IMR-90 (cell line): ENCODE results near the gene TBCD. TPM values are rescaled to one million over a fixed set of nuclear protein-coding genes. Genes with fewer than 3 reads are reported as not detected.

Source experiments
- ATAC-seq: fragments of 200-7000 bp; cut with Tn5 transposase; 2 replicates; pipeline ENCODE4 v1.9.1; 2020; ENCODE audit warnings: low read depth, mild to moderate bottlenecking, moderate library complexity
- BruUV-seq: library from RNA; stranded (reverse); fragments of 400-500 nt; replicated peaks from 2 replicates; lab custom pipeline; 2021; lab: Mats Ljungman, UMichigan
- CTCF ChIA-PET: fragments of 300-600 bp; formaldehyde crosslinking; extraction: SDS; loops from one replicate; lab custom pipeline; 2021; ENCODE audit warnings: antibody characterized with exemption; lab: Yijun Ruan, JAX
- POLR2A ChIA-PET: fragments of 300-600 bp; sonication (Branson Sonifier 250); formaldehyde crosslinking; loops from one replicate; lab custom pipeline; 2022; ENCODE audit warnings: antibody characterized with exemption; ENCODE audit not compliant: unreplicated experiment; lab: Charles Lee
- DNase-seq: peaks from one replicate; pipeline ENCODE4 v3.0.0; 2013
- H2AFZ ChIP-seq: replicated peaks from 2 replicates; pipeline ENCODE3; 2013; ENCODE audit warnings: low read length, mild to moderate bottlenecking; ENCODE audit not compliant: poor library complexity
- H2AK5ac ChIP-seq: 2 replicates; pipeline ENCODE4 v1.6.1; 2013; ENCODE audit warnings: low read depth, low read length, inconsistent platforms
- H2AK9ac ChIP-seq: replicated peaks from 2 replicates; pipeline ENCODE3; 2013; ENCODE audit warnings: mild to moderate bottlenecking, low read depth, low read length, moderate library complexity; ENCODE audit not compliant: poor library complexity
- H2BK120ac ChIP-seq: 2 replicates; pipeline ENCODE4 v1.6.1; 2013; ENCODE audit warnings: low read depth, low read length, inconsistent platforms
- H2BK15ac ChIP-seq: 3 replicates; pipeline ENCODE4 v1.6.1; 2013; ENCODE audit warnings: low read depth, low read length, inconsistent platforms
- H2BK20ac ChIP-seq: 2 replicates; pipeline ENCODE4 v1.6.1; 2013; ENCODE audit warnings: low read depth, mild to moderate bottlenecking, inconsistent platforms, low read length, moderate library complexity
- H2BK5ac ChIP-seq: 2 replicates; pipeline ENCODE4 v1.6.1; 2013; ENCODE audit warnings: mild to moderate bottlenecking, low read depth, low read length, inconsistent platforms; ENCODE audit not compliant: poor library complexity, severe bottlenecking
- H3K14ac ChIP-seq: replicated peaks from 2 replicates; pipeline ENCODE4 v1.6.1; 2013; ENCODE audit warnings: low read depth, low read length, inconsistent platforms
- H3K18ac ChIP-seq: 2 replicates; pipeline ENCODE4 v1.6.1; 2013; ENCODE audit warnings: low read depth, low read length, control low read depth
- H3K23ac ChIP-seq: 2 replicates; pipeline ENCODE4 v1.6.1; 2013; ENCODE audit warnings: low read depth, low read length, inconsistent platforms
- H3K27ac ChIP-seq: 2 replicates; pipeline ENCODE4 v1.5.1; 2013; ENCODE audit warnings: mild to moderate bottlenecking, control low read depth, low read length; ENCODE audit not compliant: insufficient read depth
- H3K27me3 ChIP-seq: 2 replicates; pipeline ENCODE4 v1.6.1; 2013; ENCODE audit warnings: low read length; ENCODE audit not compliant: control insufficient read depth, insufficient read depth
- H3K36me3 ChIP-seq: 2 replicates; pipeline ENCODE4 v1.6.1; 2013; ENCODE audit warnings: low read length, mixed read lengths; ENCODE audit not compliant: control insufficient read depth, insufficient read depth
- H3K4ac ChIP-seq: 2 replicates; pipeline ENCODE4 v1.6.1; 2013; ENCODE audit warnings: low read depth, low read length, inconsistent platforms
- H3K4me1 ChIP-seq: 2 replicates; pipeline ENCODE4 v1.6.1; 2013; ENCODE audit warnings: low read length, mixed read lengths; ENCODE audit not compliant: control insufficient read depth, insufficient read depth
- H3K4me2 ChIP-seq: 2 replicates; pipeline ENCODE4 v1.6.1; 2013; ENCODE audit warnings: low read depth, mild to moderate bottlenecking, control low read depth, low read length, moderate library complexity
- H3K4me3 ChIP-seq: 2 replicates; pipeline ENCODE4 v1.5.1; 2013; ENCODE audit warnings: low read depth, mild to moderate bottlenecking, control low read depth, low read length, moderate library complexity; ENCODE audit not compliant: insufficient read depth
- H3K56ac ChIP-seq: 2 replicates; pipeline ENCODE4 v1.6.1; 2013; ENCODE audit warnings: low read length, inconsistent platforms; ENCODE audit not compliant: insufficient read depth; ENCODE audit errors: extremely low read depth
- H3K79me1 ChIP-seq, 2 experiments: 2 replicates each; pipeline ENCODE4 v1.6.1; 2013; ENCODE audit warnings: low read length in 2 of 2, inconsistent platforms in 1 of 2, low read depth in 1 of 2
- H3K9ac ChIP-seq: 2 replicates; pipeline ENCODE4 v1.6.1; 2013; ENCODE audit warnings: low read depth, low read length, control low read depth
- H3K9me1 ChIP-seq: 2 replicates; pipeline ENCODE4 v1.6.1; 2013; ENCODE audit warnings: low read length, inconsistent platforms; ENCODE audit not compliant: insufficient read depth
- H3K9me3 ChIP-seq: 2 replicates; pipeline ENCODE4 v1.6.1; 2013; ENCODE audit warnings: low read length; ENCODE audit not compliant: control insufficient read depth, insufficient read depth
- H4K20me1 ChIP-seq: 2 replicates; pipeline ENCODE4 v1.6.1; 2013; ENCODE audit warnings: low read length, inconsistent platforms; ENCODE audit not compliant: insufficient read depth
- H4K5ac ChIP-seq: 2 replicates; pipeline ENCODE4 v1.6.1; 2013; ENCODE audit warnings: mild to moderate bottlenecking, low read depth, low read length, control low read depth
- H4K8ac ChIP-seq, 2 experiments: 2 replicates each; pipeline ENCODE4 v1.6.1; 2013; ENCODE audit warnings: low read depth in 2 of 2, low read length in 2 of 2, control low read depth in 1 of 2, inconsistent platforms in 1 of 2
- H4K91ac ChIP-seq: 2 replicates; pipeline ENCODE4 v1.6.1; 2013; ENCODE audit warnings: low read depth, low read length, inconsistent platforms; ENCODE audit not compliant: insufficient read depth
- BHLHE40 ChIP-seq: fragments of 150-350 bp; IDR thresholded peaks from 2 replicates; pipeline ENCODE4 v1.6.1; 2016; ENCODE audit warnings: mild to moderate bottlenecking, low read depth, low read length
- CEBPB ChIP-seq: IDR thresholded peaks from 2 replicates; pipeline ENCODE4 v1.6.1; 2012; ENCODE audit warnings: low read depth, low read length, improper control_type of control experiment
- CHD1 ChIP-seq: IDR thresholded peaks from 2 replicates; pipeline ENCODE4 v1.6.1; 2012; ENCODE audit warnings: low read depth, low read length, improper control_type of control experiment
- CTCF ChIP-seq: conservative IDR thresholded peaks from 2 replicates; pipeline ENCODE4 v1.5.1; 2012; ENCODE audit warnings: mild to moderate bottlenecking, low read depth, low read length, improper control_type of control experiment
- ELK1 ChIP-seq: fragments of 150-350 bp; IDR thresholded peaks from 2 replicates; pipeline ENCODE4 v1.6.1; 2016; ENCODE audit warnings: low read depth, mild to moderate bottlenecking, low read length, moderate library complexity, borderline replicate concordance
- FOS ChIP-seq: fragments of 150-350 bp; IDR thresholded peaks from 2 replicates; pipeline ENCODE4 v1.6.1; 2016; ENCODE audit warnings: low read depth, low read length
- MAFK ChIP-seq: IDR thresholded peaks from 2 replicates; pipeline ENCODE4 v1.6.1; 2012; ENCODE audit warnings: low read depth, low read length, improper control_type of control experiment
- MAZ ChIP-seq: IDR thresholded peaks from 2 replicates; pipeline ENCODE4 v1.6.1; 2012; ENCODE audit warnings: low read depth, mild to moderate bottlenecking, low read length, improper control_type of control experiment, moderate library complexity, borderline replicate concordance
- MXI1 ChIP-seq: IDR thresholded peaks from 2 replicates; pipeline ENCODE4 v1.6.1; 2012; ENCODE audit warnings: low read depth, mild to moderate bottlenecking, low read length, moderate library complexity, borderline replicate concordance
- NFE2L2 ChIP-seq: fragments of 150-350 bp; IDR thresholded peaks from 2 replicates; pipeline ENCODE4 v1.6.1; 2016; ENCODE audit warnings: low read depth, mild to moderate bottlenecking, low read length
- POLR2A ChIP-seq: IDR thresholded peaks from 2 replicates; pipeline ENCODE4 v1.6.1; 2012; ENCODE audit warnings: mild to moderate bottlenecking, low read depth, low read length
- RAD21 ChIP-seq: IDR thresholded peaks from 2 replicates; pipeline ENCODE4 v1.6.1; 2012; ENCODE audit warnings: low read length, improper control_type of control experiment
- RCOR1 ChIP-seq: IDR thresholded peaks from 2 replicates; pipeline ENCODE4 v1.6.1; 2012; ENCODE audit warnings: mild to moderate bottlenecking, low read length, improper control_type of control experiment; ENCODE audit not compliant: insufficient replicate concordance
- RFX5 ChIP-seq: IDR thresholded peaks from 2 replicates; pipeline ENCODE4 v1.8.0; 2012; ENCODE audit warnings: low read depth, mild to moderate bottlenecking, low read length, moderate library complexity
- SMC3 ChIP-seq: fragments of 150-350 bp; IDR thresholded peaks from 2 replicates; pipeline ENCODE4 v1.6.1; 2016; ENCODE audit warnings: low read depth, mild to moderate bottlenecking, antibody characterized with exemption, low read length, moderate library complexity
- WGBS, 2 experiments: methylation state at CpG; one replicate each; pipeline versions ENCODE4 v1.1.5 to v1.1.7; 2013; ENCODE audit warnings: missing lambda C conversion rate in 2 of 2; ENCODE audit not compliant: insufficient read length in 1 of 2; ENCODE audit errors: extremely low coverage in 2 of 2; 5-methylcytosine and 5-hydroxymethylcytosine counted together
- dilution Hi-C: fragments of 300-500 bp; cut with HindIII; formaldehyde crosslinking; loops from one replicate; pipeline ENCODE4 v1.14.3; 2018; ENCODE audit warnings: low sequenced_read_pairs; ENCODE audit not compliant: unreplicated experiment
- in situ Hi-C: fragments of 300-500 bp; cut with MboI; formaldehyde crosslinking; loops from 3 replicates; pipeline ENCODE4 v1.14.3; 2019; ENCODE audit warnings: low sequenced_read_pairs, inconsistent platforms, mixed read lengths
- intact Hi-C: fragments of 100-400 bp; cut with micrococcal nuclease; formaldehyde crosslinking; loops from 2 replicates; pipeline ENCODE4 v1.10.0; 2022
- polyA plus RNA-seq, 3 experiments: library from polyadenylated mRNA; depleted of rRNA; stranded (reverse); fragments of >200 nt; gene quantifications; 2 replicates each; pipeline ENCODE4 v1.2.3, GENCODE V29; 2012; ENCODE audit warnings: low replicate concordance in 1 of 3
- total RNA-seq: library from RNA; depleted of rRNA; stranded (reverse); fragments of >200 nt; gene quantifications from 2 replicates; pipeline ENCODE4 v1.2.3, GENCODE V29; 2012
- TF ChIP-seq, protein P1 (sequence below): fragments of 150-350 bp; IDR thresholded peaks from 2 replicates; pipeline ENCODE4 v1.6.1; 2017; ENCODE audit warnings: mild to moderate bottlenecking, antibody characterized with exemption, low read length, low read depth

TBCD gene
- total and polyA plus RNA-seq, 2 of the 4 experiments (the other 2 are of a cell fraction) = 21.9 to 54.5 TPM

DNA sequence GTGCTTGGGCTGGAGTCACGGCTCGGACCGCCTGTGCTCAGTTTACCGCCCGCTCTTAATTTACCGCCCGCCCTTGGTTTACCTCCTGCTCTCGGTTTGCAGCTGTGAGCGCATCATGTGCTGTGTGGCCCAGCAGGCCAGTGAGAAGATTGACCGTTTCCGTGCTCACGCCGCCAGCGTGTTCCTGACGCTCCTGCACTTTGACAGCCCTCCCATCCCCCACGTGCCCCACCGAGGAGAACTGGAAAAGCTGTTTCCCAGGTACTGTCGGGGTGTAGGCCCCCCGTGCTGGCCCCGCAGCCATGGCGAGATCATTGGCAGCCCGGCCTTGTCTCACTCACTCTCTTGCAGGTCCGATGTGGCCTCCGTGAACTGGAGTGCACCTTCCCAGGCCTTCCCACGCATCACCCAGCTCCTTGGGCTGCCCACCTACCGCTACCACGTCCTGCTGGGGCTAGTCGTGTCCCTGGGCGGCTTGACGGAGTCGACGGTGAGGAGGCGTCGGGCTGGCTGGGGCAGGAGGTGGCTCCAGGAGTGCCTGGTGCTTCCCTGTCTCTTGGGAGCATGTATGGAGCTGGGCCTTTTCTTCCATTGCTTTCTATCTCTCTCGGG, 177.3 kb downstream of the TBCD start:
- WGBS, 2 experiments = 97% methylated on average over 31 of the region's 35 CpGs; no CpG with 5 or more reads in 1 of the 2 experiments
- Histone ChIP-seq H3K79me1 (peaks cover 0 to 8% of the 10 kb centered on the region in 2 experiments; a peak in 1 of 4 replicates), H3K23ac (no peak overlapping the region), H3K4me3 (no peak overlapping the region), H3K4me2 (no peak overlapping the region), H3K56ac (no peak overlapping the region), H2BK20ac (no peak overlapping the region), H2BK120ac (no peak overlapping the region), H3K9ac (no peak overlapping the region), H4K91ac (no peak overlapping the region), H3K4ac (no peak overlapping the region), H4K5ac (no peak overlapping the region), H3K27me3 (no peaks in the 10 kb centered on the region), H3K4me1 (peaks cover 8% of the 10 kb centered on the region), H3K9me3 (no peaks in the 10 kb centered on the region), H3K27ac (no peak overlapping the region), H2BK15ac (no peak overlapping the region), H4K20me1 (no peaks in the 10 kb centered on the region; the same call in 1 of the 2 replicates), H3K14ac (no peak overlapping the region), H4K8ac (no peak overlapping the region), H2AFZ (no peak overlapping the region), H3K9me1 (peaks cover 6% of the 10 kb centered on the region; the same call in 1 of the 2 replicates), H2AK5ac (no peak overlapping the region), H3K18ac (no peak overlapping the region), H3K36me3 (peaks cover 46% of the 10 kb centered on the region), H2AK9ac (no peak overlapping the region), H2BK5ac (no peak overlapping the region)
- no peak for ATAC-seq
- POLR2A ChIA-PET = no interaction called here
- intact Hi-C loops (no loop called here), dilution Hi-C loops (no loop called here), in situ Hi-C loops (no loop called here)
- no peak for DNase-seq
- CTCF ChIA-PET = no interaction called here
- no TSS peak for BruUV-seq
- TF ChIP-seq CTCF = no peak
- no peak for TF ChIP-seq CHD1
- TF ChIP-seq SMC3 = no peak
- TF ChIP-seq FOS = no peak
- TF ChIP-seq POLR2A = no peak
- no peak for TF ChIP-seq MAZ
- no peak for TF ChIP-seq RAD21
- no peak for TF ChIP-seq RCOR1
- no peak for TF ChIP-seq RFX5
- TF ChIP-seq NFE2L2 = no peak
- no peak for TF ChIP-seq MXI1
- no peak for TF ChIP-seq BHLHE40
- no peak for TF ChIP-seq CEBPB
- no peak for TF ChIP-seq ELK1
- TF ChIP-seq, protein P1, sequence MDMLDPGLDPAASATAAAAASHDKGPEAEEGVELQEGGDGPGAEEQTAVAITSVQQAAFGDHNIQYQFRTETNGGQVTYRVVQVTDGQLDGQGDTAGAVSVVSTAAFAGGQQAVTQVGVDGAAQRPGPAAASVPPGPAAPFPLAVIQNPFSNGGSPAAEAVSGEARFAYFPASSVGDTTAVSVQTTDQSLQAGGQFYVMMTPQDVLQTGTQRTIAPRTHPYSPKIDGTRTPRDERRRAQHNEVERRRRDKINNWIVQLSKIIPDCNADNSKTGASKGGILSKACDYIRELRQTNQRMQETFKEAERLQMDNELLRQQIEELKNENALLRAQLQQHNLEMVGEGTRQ = no peak
- no peak for TF ChIP-seq MAFK
